ENCODE results near the gene EPB41L2.
"Not testable (repeated sequence)": the region's sequence is repeated elsewhere in the genome, so short reads cannot be mapped to it uniquely, and the experiment has no call there.

The EPB41L2 gene

DNA sequence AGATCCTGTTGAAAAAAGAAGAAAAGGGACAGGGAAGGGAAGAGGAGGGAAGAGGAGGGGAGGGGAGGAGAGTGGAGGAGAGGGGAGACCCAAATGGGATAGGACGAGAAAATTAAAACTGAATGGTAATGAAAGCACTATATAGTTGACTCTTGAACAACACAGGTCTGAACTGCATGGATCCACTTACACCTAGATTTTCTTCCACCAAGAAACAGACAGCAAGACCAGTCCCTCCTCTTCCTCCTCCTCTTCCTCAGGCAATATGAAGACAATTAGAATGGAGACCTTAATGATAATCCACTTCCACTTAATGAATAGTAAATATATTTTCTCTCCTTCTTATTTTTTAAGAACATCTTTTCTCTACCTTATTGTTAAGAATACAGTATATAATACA lies 113.5 kb downstream of the EPB41L2 start:
- no peaks in the 10 kb centered on the region for H3K9me3 ChIP-seq (ENCODE audit: control insufficient read depth, insufficient read depth, low read length)
- no peaks in the 10 kb centered on the region for H3K36me3 ChIP-seq (ENCODE audit: control insufficient read depth, insufficient read depth, low read length)
- WGBS (ENCODE audit: insufficient coverage, insufficient read length), result no CpG with 5 or more reads among the region's 1 CpG

GRCh38 chr6:130947464-130947863 lies 115.6 kb downstream of the EPB41L2 start:
- WGBS (ENCODE audit: insufficient coverage, insufficient read length), result no CpG with 5 or more reads among the region's 4 CpGs
- Histone ChIP-seq H3K27me3 (ENCODE audit: control insufficient read depth, insufficient read depth, low read length) (no peaks in the 10 kb centered on the region), H3K4me3 (ENCODE audit: low read length) (no peak overlapping the region), H3K4me1 (ENCODE audit: control insufficient read depth, insufficient read depth, low read length) (no peaks in the 10 kb centered on the region), H3K27ac (ENCODE audit: low read length) (no peak overlapping the region), H3K9me3 (ENCODE audit: control insufficient read depth, insufficient read depth, low read length) (no peaks in the 10 kb centered on the region), H3K36me3 (ENCODE audit: control insufficient read depth, insufficient read depth, low read length) (no peaks in the 10 kb centered on the region)
- no peak for DNase-seq (ENCODE audit: low read depth, low spot score)

More for the DNA sequence above, 113.5 kb downstream of the EPB41L2 start:
- no peaks in the 10 kb centered on the region for H3K4me1 ChIP-seq (ENCODE audit: control insufficient read depth, insufficient read depth, low read length)
- no peak overlapping the region for H3K27ac ChIP-seq (ENCODE audit: low read length)
- no peaks in the 10 kb centered on the region for H3K27me3 ChIP-seq (ENCODE audit: control insufficient read depth, insufficient read depth, low read length)
- no peak for DNase-seq (ENCODE audit: low read depth, low spot score)
- no peak overlapping the region for H3K4me3 ChIP-seq (ENCODE audit: low read length)

DNA sequence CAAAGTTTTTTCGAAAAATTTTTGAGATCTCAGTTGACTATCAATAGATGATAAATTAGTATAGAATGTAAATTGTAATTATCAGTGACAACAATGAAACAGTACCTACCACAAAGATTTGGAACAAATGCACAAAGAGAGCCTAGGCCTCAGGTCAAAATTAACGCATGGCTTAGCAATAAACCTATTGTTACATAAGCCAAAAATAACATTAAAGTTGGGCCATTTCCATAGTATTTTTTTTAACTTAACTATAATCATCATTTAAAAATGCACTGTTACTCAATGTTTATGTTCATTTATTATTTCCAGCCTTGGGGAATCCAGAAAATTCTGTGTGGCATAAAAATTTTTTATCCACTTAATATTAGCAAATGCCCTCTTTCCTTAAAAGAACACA lies 117.0 kb downstream of the EPB41L2 start:
- H3K4me1 ChIP-seq (ENCODE audit: control insufficient read depth, insufficient read depth, low read length), result no peaks in the 10 kb centered on the region
- no peaks in the 10 kb centered on the region for H3K36me3 ChIP-seq (ENCODE audit: control insufficient read depth, insufficient read depth, low read length)
- no peak overlapping the region for H3K4me3 ChIP-seq (ENCODE audit: low read length)
- H3K27me3 ChIP-seq (ENCODE audit: control insufficient read depth, insufficient read depth, low read length), result no peaks in the 10 kb centered on the region
- no CpG with 5 or more reads among the region's 2 CpGs for WGBS (ENCODE audit: insufficient coverage, insufficient read length)
- DNase-seq (ENCODE audit: low read depth, low spot score), result no peak
- H3K9me3 ChIP-seq (ENCODE audit: control insufficient read depth, insufficient read depth, low read length), result no peaks in the 10 kb centered on the region
- H3K27ac ChIP-seq (ENCODE audit: low read length), result no peak overlapping the region

DNA sequence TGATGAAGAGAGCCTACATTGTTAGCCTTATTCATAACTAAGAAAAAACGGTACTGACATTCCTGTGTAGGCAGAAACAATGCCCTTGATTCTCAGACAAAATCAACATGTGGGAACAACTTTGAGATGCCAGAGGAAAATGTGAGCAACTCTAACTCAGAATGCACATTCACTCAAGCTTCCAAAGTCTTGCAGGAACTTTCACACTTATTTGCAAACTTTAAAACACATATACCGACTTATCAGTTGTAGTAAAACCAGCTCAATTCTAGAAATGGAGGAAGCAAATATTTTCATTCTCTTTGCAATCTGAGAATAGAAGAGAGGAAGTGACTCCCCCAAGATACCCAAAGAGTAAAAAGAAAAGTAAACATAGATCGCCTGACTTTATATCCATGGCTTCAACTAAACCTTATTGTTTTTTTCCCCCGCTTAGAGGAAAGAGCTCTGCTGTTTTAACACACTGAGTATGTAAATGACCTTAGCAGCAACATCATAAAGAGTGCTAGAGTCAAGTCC lies 117.6 kb downstream of the EPB41L2 start:
- Histone ChIP-seq H3K4me3 (ENCODE audit: low read length) (no peak overlapping the region), H3K4me1 (ENCODE audit: control insufficient read depth, insufficient read depth, low read length) (no peaks in the 10 kb centered on the region), H3K27me3 (ENCODE audit: control insufficient read depth, insufficient read depth, low read length) (no peaks in the 10 kb centered on the region), H3K9me3 (ENCODE audit: control insufficient read depth, insufficient read depth, low read length) (no peaks in the 10 kb centered on the region), H3K27ac (ENCODE audit: low read length) (no peak overlapping the region), H3K36me3 (ENCODE audit: control insufficient read depth, insufficient read depth, low read length) (no peaks in the 10 kb centered on the region)
- no CpG with 5 or more reads among the region's 4 CpGs for WGBS (ENCODE audit: insufficient coverage, insufficient read length)
- DNase-seq (ENCODE audit: low read depth, low spot score), result no peak

- WGBS (ENCODE audit: insufficient coverage, insufficient read length), result no CpG with 5 or more reads among the region's 2 CpGs
- no peak overlapping the region for H3K4me3 ChIP-seq (ENCODE audit: low read length)
- no peaks in the 10 kb centered on the region for H3K27me3 ChIP-seq (ENCODE audit: control insufficient read depth, insufficient read depth, low read length)
- no peaks in the 10 kb centered on the region for H3K9me3 ChIP-seq (ENCODE audit: control insufficient read depth, insufficient read depth, low read length)
- DNase-seq (ENCODE audit: low read depth, low spot score), result no peak
- no peaks in the 10 kb centered on the region for H3K36me3 ChIP-seq (ENCODE audit: control insufficient read depth, insufficient read depth, low read length)
- no peak overlapping the region for H3K27ac ChIP-seq (ENCODE audit: low read length)
- H3K4me1 ChIP-seq (ENCODE audit: control insufficient read depth, insufficient read depth, low read length), result no peaks in the 10 kb centered on the region
These were observed 118.6 kb downstream of the EPB41L2 start for GRCh38 chr6:130944486-130944885.

DNA sequence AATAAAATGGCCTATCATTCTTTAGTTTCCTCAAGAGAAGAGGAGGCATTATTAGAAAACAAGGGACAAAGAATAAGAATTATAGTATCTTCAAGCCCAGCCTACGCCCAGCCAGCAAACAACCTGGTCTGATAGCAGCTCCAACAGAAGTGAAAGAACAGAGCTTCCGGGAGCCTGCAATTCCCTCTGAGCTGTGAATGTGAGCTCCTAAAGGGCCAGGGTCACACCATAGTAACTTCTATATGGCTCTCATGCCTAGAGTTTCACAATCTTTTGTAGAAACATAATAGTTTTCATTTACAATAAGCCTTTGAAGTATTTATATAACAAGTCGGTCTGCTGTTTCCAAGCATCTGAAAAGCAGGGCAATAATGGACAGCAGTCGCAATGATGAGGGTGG lies 119.3 kb downstream of the EPB41L2 start:
- WGBS (ENCODE audit: insufficient coverage, insufficient read length), result no CpG with 5 or more reads among the region's 4 CpGs
- Histone ChIP-seq H3K36me3 (ENCODE audit: control insufficient read depth, insufficient read depth, low read length) (no peaks in the 10 kb centered on the region), H3K4me1 (ENCODE audit: control insufficient read depth, insufficient read depth, low read length) (no peaks in the 10 kb centered on the region), H3K27me3 (ENCODE audit: control insufficient read depth, insufficient read depth, low read length) (no peaks in the 10 kb centered on the region), H3K9me3 (ENCODE audit: control insufficient read depth, insufficient read depth, low read length) (no peaks in the 10 kb centered on the region), H3K27ac (ENCODE audit: low read length) (no peak overlapping the region), H3K4me3 (ENCODE audit: low read length) (no peak overlapping the region)
- no peak for DNase-seq (ENCODE audit: low read depth, low spot score)

GRCh38 chr6:130942752-130943151 lies 120.3 kb downstream of the EPB41L2 start:
- H3K27me3 ChIP-seq (ENCODE audit: control insufficient read depth, insufficient read depth, low read length); H3K27ac ChIP-seq (ENCODE audit: low read length); H3K9me3 ChIP-seq (ENCODE audit: control insufficient read depth, insufficient read depth, low read length); H3K4me3 ChIP-seq (ENCODE audit: low read length); DNase-seq (ENCODE audit: low read depth, low spot score); H3K4me1 ChIP-seq (ENCODE audit: control insufficient read depth, insufficient read depth, low read length); H3K36me3 ChIP-seq (ENCODE audit: control insufficient read depth, insufficient read depth, low read length): not testable (repeated sequence)
- WGBS (ENCODE audit: insufficient coverage, insufficient read length), result no CpG with 5 or more reads among the region's 3 CpGs

DNA sequence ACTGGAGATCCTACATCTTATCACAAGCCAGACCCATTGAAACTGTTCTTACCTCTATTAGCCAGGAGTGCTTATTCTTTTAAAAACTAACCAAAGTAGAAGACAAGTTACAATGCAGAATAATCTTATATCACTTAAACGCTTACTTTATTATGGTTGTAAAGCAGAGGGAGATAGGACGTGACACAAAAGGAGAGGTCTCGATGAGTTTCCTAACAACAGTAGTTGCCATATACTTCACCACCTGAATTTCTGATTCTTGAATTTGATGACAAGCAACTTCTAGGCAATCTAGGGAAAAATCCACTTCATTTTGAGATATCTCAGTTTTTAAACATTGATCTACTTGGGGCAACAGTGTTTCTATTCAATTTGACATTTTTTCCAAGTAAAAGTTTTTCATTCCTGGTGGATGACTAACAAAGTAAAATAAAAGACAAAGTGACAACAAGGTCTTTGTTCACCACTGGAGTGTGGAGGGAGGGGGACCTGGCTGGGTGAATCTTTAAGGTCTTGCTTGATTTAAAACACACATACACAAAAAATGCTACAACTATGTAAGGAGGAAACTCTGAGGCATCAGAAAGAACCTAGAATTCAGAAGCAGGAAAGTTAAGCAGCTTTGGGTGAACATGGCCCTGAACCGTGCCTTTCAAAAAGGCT lies 125.0 kb downstream of the EPB41L2 start:
- H3K4me3 ChIP-seq (ENCODE audit: low read length), result no peak overlapping the region
- H3K27ac ChIP-seq (ENCODE audit: low read length), result no peak overlapping the region
- no peaks in the 10 kb centered on the region for H3K9me3 ChIP-seq (ENCODE audit: control insufficient read depth, insufficient read depth, low read length)
- H3K27me3 ChIP-seq (ENCODE audit: control insufficient read depth, insufficient read depth, low read length), result no peaks in the 10 kb centered on the region
- H3K4me1 ChIP-seq (ENCODE audit: control insufficient read depth, insufficient read depth, low read length), result peaks cover 3% of the 10 kb centered on the region; the same call in 1 of the 2 replicates
- DNase-seq (ENCODE audit: low read depth, low spot score), result no peak
- WGBS (ENCODE audit: insufficient coverage, insufficient read length), result no CpG with 5 or more reads among the region's 4 CpGs
- H3K36me3 ChIP-seq (ENCODE audit: control insufficient read depth, insufficient read depth, low read length), result no peaks in the 10 kb centered on the region

- peaks cover 3% of the 10 kb centered on the region; the same call in 1 of the 2 replicates for H3K4me1 ChIP-seq (ENCODE audit: control insufficient read depth, insufficient read depth, low read length)
- H3K9me3 ChIP-seq (ENCODE audit: control insufficient read depth, insufficient read depth, low read length), result no peaks in the 10 kb centered on the region
- H3K36me3 ChIP-seq (ENCODE audit: control insufficient read depth, insufficient read depth, low read length), result no peaks in the 10 kb centered on the region
- no CpG with 5 or more reads among the region's 5 CpGs for WGBS (ENCODE audit: insufficient coverage, insufficient read length)
- no peak overlapping the region for H3K27ac ChIP-seq (ENCODE audit: low read length)
- no peaks in the 10 kb centered on the region for H3K27me3 ChIP-seq (ENCODE audit: control insufficient read depth, insufficient read depth, low read length)
- no peak for DNase-seq (ENCODE audit: low read depth, low spot score)
- no peak overlapping the region for H3K4me3 ChIP-seq (ENCODE audit: low read length)
These were observed 126.1 kb downstream of the EPB41L2 start for GRCh38 chr6:130936933-130937332.

DNA sequence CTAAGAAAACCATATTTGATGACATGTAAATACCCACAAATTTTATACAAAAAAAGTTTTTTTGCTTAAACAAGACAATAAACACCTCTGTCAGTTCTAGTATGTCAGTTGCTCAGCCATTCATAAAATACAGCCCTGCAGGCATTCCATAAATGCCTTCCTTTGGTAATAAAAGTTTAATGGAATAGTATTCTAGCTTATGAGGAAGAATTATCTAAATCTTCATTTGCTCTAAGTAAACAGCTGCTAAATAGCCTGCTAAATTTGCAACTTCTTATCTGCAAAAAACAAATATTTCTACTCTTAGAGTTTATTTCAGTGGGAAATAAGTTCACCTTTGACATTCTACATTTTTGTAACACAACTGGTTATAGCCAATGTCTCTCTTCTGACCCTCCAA lies 127.1 kb downstream of the EPB41L2 start:
- no peaks in the 10 kb centered on the region for H3K9me3 ChIP-seq (ENCODE audit: control insufficient read depth, insufficient read depth, low read length)
- no peak for DNase-seq (ENCODE audit: low read depth, low spot score)
- H3K4me3 ChIP-seq (ENCODE audit: low read length), result no peak overlapping the region
- H3K36me3 ChIP-seq (ENCODE audit: control insufficient read depth, insufficient read depth, low read length), result no peaks in the 10 kb centered on the region
- H3K27ac ChIP-seq (ENCODE audit: low read length), result no peak overlapping the region
- H3K27me3 ChIP-seq (ENCODE audit: control insufficient read depth, insufficient read depth, low read length), result no peaks in the 10 kb centered on the region
- H3K4me1 ChIP-seq (ENCODE audit: control insufficient read depth, insufficient read depth, low read length), result peaks cover 3% of the 10 kb centered on the region; the same call in 1 of the 2 replicates
